Measurements from ENCODE around the gene C9orf78.

Gene C9orf78

GRCh38 chr9:129841071-129841470 is 6.0 kb upstream of the C9orf78 start:
- DNase-seq (ENCODE audit: low spot score), result no peak

- DNase-seq (ENCODE audit: low spot score), result no peak
These were observed 5.0 kb upstream of the C9orf78 start for GRCh38 chr9:129840034-129840433.

GRCh38 chr9:129839324-129840023 is 4.4 kb upstream of the C9orf78 start:
- DNase-seq (ENCODE audit: low spot score), result no peak

- DNase-seq (ENCODE audit: low spot score), result no peak
These were observed 3.7 kb upstream of the C9orf78 start for GRCh38 chr9:129838707-129839259.

- no peak for DNase-seq (ENCODE audit: low spot score)
These were observed 1.4 kb upstream of the C9orf78 start for GRCh38 chr9:129836311-129837007.

- no peak for DNase-seq (ENCODE audit: low spot score)
These were observed 767 bp upstream of the C9orf78 start for GRCh38 chr9:129835860-129836223.

- no peak for DNase-seq (ENCODE audit: low spot score)
These were observed 467 bp downstream of the C9orf78 start for GRCh38 chr9:129834489-129835127.

GRCh38 chr9:129832982-129833381 is 2.1 kb downstream of the C9orf78 start:
- no peak for DNase-seq (ENCODE audit: low spot score)

- DNase-seq (ENCODE audit: low spot score), result no peak
These were observed 6.1 kb downstream of the C9orf78 start for GRCh38 chr9:129828969-129829368.

GRCh38 chr9:129828051-129828450 is 7.0 kb downstream of the C9orf78 start:
- no peak for DNase-seq (ENCODE audit: low spot score)

- no peak for DNase-seq (ENCODE audit: low spot score)
These were observed 8.3 kb downstream of the C9orf78 start for GRCh38 chr9:129826759-129827158.

- DNase-seq (ENCODE audit: low spot score), result no peak
These were observed 8.7 kb downstream of the C9orf78 start for GRCh38 chr9:129826344-129826743.

GRCh38 chr9:129823935-129824601 is 11.0 kb downstream of the C9orf78 start, which contains the start of gene TOR1A:
Gene TOR1A, minus strand, starts transcription at chr9:129824136. Its CDS starts 51 bp downstream, at chr9:129824085.
- DNase-seq (ENCODE audit: low spot score), result peak; percentile 92

GRCh38 chr9:129823542-129823934 is 11.5 kb downstream of the C9orf78 start:
- no peak for DNase-seq (ENCODE audit: low spot score)

GRCh38 chr9:129822898-129823541 is 12.1 kb downstream of the C9orf78 start:
- DNase-seq (ENCODE audit: low spot score), result no peak

GRCh38 chr9:129816501-129817435 is 18.3 kb downstream of the C9orf78 start:
- no peak for DNase-seq (ENCODE audit: low spot score)

- DNase-seq (ENCODE audit: low spot score), result no peak
These were observed 19.8 kb downstream of the C9orf78 start for GRCh38 chr9:129815278-129815677.

- no peak for DNase-seq (ENCODE audit: low spot score)
These were observed 20.4 kb downstream of the C9orf78 start for GRCh38 chr9:129814432-129815223.

- DNase-seq (ENCODE audit: low spot score), result no peak
These were observed 21.4 kb downstream of the C9orf78 start for GRCh38 chr9:129813661-129814060.

GRCh38 chr9:129812385-129812784 is 22.7 kb downstream of the C9orf78 start:
- no peak for DNase-seq (ENCODE audit: low spot score)

Measured in COLO829 (cell line).